Measurements from ENCODE around the gene SERP2.

SERP2 gene

DNA sequence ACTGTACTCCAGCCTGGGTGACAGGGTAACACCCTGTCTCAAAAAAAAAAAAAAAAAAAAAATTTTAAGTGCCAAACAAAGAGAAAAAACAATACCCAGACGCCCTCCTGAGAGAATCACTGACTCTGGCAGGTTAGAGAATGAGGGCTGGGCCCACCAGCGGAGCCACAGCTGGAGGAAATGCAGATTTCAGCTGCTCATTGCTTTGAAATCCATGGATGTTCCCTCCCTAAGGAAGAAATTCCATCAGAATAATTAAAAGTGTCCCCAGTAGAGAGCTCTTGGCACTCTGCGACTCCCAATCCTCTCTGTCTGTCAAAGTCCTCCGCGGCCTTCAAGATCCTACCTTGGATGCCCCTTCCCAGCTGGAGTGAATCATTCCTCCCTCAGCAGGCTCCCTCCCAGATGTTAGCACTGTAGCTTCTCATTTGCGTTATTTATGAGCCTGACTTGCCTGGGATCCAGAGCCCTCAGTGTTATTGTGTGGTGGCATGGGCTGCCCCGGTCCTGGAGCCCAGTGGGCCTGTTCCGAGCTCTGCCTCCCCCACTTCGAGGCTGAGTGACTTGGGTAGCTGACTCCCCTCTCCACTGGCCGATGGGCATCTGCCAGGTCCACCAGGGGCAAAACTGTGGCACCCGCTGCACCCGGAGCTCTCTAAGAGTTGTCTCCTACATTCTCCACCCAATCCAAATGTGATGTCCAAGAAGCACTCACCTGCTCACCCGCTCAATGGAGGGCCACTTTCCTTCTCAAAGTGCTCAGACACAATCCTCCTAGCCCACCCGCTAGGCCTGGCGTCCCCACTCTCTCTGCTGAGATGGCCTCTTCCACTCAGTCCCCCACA, 47.0 kb downstream of the SERP2 start:
- no peak overlapping the region for H3K9ac ChIP-seq (ENCODE audit: low read length)
- H3K27me3 ChIP-seq (ENCODE audit: control insufficient read depth, insufficient read depth, low read length) = no peaks in the 10 kb centered on the region
- no peaks in the 10 kb centered on the region for H3K36me3 ChIP-seq (ENCODE audit: control insufficient read depth, insufficient read depth, low read length)
- H3K9me3 ChIP-seq (ENCODE audit: control insufficient read depth, low read length) = no peaks in the 10 kb centered on the region
- no peak overlapping the region for H3K4me3 ChIP-seq (ENCODE audit: low read length)
- no peaks in the 10 kb centered on the region for H3K4me1 ChIP-seq (ENCODE audit: control insufficient read depth, insufficient read depth, low read length)

DNA sequence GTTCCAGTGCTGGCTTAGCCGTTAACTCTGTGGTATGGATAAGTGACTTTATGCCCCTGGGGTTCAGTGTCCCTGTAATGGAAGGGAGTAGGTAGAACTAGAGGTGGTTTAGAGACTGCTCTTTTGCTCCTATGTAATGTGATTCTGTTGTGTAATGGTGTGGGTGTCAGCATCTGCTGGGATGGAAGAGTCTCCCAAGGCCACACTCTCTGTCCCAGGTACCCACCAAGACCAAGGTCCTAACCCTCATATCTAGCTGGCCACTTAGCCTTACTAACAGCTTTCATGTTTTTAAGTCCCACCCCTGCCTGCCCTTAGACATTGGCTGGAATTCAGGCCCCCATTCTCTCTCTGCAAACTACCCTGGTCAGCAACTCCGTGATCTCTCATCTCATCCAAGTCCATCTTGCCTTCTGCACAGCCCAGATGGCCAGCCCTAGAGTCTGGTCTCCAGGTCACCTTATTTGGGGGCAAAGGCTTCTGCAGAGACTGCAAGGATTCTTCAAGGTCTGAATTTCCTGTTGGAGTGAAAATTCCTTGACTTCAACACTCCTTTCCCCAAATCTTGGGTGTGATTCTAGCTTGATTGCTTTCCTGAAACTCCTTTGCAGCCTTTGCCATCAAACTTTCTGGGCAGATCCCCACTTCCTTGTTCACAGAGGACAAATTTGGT, 48.4 kb downstream of the SERP2 start:
- Histone ChIP-seq H3K27me3 (ENCODE audit: control insufficient read depth, insufficient read depth, low read length) (no peaks in the 10 kb centered on the region), H3K9ac (ENCODE audit: low read length) (no peak overlapping the region), H3K4me3 (ENCODE audit: low read length) (no peak overlapping the region), H3K4me1 (ENCODE audit: control insufficient read depth, insufficient read depth, low read length) (no peaks in the 10 kb centered on the region), H3K9me3 (ENCODE audit: control insufficient read depth, low read length) (no peaks in the 10 kb centered on the region), H3K36me3 (ENCODE audit: control insufficient read depth, insufficient read depth, low read length) (no peaks in the 10 kb centered on the region)

DNA sequence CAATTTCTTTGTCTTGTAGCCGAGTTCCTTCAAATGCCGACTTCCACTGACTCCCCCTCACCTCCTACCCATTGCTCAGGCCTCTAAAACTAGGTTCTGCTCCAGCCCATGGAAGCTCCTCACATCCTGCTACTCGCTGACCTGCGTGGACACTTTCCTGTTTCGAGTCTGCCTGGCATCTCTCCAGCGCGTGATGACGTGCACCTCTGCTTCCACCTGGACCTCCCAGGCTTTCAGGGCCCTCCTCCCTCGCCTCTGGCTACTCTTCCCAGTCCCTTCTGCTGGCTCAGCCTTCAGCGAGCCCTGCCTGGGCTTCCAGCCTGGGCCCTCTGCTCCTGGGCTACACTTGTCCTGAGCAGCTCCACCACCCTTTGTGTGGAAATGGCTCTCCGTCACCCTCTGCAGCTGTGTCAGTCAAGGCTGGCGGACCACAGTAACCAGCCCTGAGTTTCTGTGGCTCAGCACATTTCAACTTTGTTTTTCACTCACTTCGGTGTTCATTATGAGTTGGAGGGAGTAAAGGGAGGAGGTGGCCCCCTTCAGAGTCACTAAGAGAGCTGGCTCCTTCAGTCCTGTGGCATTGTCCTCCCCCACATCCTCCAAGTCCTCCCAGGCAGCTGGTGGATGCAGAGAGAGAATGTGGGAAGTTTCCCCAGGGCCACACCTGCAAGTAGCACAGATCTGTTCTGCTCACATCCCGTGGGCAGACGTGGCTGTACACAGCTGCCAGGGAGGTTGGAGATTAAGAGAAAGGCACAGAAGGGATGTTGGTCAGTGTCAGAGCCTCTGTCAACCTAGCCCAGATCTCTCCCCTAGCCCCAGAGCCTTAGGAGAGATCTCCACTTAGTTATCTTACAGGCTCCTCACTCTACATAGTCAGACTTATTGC, 49.4 kb downstream of the SERP2 start:
- Histone ChIP-seq H3K36me3 (ENCODE audit: control insufficient read depth, insufficient read depth, low read length) (no peaks in the 10 kb centered on the region), H3K27me3 (ENCODE audit: control insufficient read depth, insufficient read depth, low read length) (no peaks in the 10 kb centered on the region), H3K9ac (ENCODE audit: low read length) (no peak overlapping the region), H3K4me3 (ENCODE audit: low read length) (no peak overlapping the region), H3K9me3 (ENCODE audit: control insufficient read depth, low read length) (no peaks in the 10 kb centered on the region), H3K4me1 (ENCODE audit: control insufficient read depth, insufficient read depth, low read length) (no peaks in the 10 kb centered on the region)

DNA sequence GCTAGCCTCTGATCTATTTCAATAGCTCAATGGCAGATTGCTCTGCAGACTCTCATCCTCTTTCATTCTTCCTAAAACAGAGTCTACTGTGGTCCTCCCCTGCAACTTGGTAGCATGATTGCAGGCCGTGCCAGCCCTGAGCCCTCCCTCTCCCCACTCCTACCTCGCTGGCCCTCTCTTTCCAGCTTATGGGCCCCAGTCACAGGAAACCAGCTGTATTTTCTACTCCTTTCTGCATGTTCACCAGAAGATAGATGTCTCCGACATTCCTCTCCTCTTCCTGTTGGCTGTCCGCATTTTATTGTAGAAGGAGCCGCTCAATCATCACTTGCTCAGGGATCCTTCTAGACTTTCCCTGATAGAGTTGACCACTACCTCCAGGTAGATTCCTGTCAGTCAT, 50.2 kb downstream of the SERP2 start:
- Histone ChIP-seq H3K9ac (ENCODE audit: low read length) (no peak overlapping the region), H3K9me3 (ENCODE audit: control insufficient read depth, low read length) (no peaks in the 10 kb centered on the region), H3K4me3 (ENCODE audit: low read length) (no peak overlapping the region), H3K36me3 (ENCODE audit: control insufficient read depth, insufficient read depth, low read length) (no peaks in the 10 kb centered on the region), H3K4me1 (ENCODE audit: control insufficient read depth, insufficient read depth, low read length) (no peaks in the 10 kb centered on the region), H3K27me3 (ENCODE audit: control insufficient read depth, insufficient read depth, low read length) (no peaks in the 10 kb centered on the region)

DNA sequence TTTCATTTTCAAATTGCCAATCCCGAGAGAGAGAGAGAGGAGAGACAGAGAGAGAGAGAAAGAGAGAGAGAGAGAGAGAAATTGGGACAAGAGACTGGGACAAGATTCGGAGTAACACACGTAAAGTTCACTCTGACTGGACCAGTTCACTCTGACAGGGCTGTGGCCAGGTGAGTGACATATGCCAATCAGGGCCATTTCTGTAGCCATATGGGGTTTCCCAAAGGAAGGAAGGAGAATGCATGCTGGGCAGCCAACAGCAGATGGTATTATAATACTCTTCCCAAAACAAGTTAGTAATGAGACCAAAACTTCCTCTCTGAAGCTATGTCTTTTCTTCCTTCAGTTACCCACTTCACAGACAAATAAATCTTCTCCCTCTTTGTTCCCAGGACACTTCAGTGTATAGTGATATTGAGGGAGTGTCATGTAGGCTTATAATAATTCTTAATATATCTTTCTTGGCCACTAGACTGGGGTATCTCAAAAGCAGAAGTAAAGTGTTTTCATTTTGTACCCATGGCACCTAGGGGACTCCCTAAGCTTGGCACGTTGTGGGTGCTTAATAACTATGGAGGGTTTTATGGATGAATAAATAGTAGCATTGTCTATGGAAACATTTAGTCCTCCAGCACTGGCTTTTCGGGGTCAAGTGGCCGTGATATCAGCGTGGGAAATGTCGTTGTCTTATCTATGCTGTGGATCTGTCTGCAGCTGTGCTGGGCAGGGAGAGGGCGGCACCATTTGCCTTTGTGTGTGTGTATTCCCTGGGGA, 51.6 kb downstream of the SERP2 start:
- Histone ChIP-seq H3K36me3 (ENCODE audit: control insufficient read depth, insufficient read depth, low read length) (no peaks in the 10 kb centered on the region), H3K27me3 (ENCODE audit: control insufficient read depth, insufficient read depth, low read length) (no peaks in the 10 kb centered on the region), H3K4me3 (ENCODE audit: low read length) (no peak overlapping the region), H3K9me3 (ENCODE audit: control insufficient read depth, low read length) (no peaks in the 10 kb centered on the region), H3K9ac (ENCODE audit: low read length) (no peak overlapping the region), H3K4me1 (ENCODE audit: control insufficient read depth, insufficient read depth, low read length) (no peaks in the 10 kb centered on the region)

DNA sequence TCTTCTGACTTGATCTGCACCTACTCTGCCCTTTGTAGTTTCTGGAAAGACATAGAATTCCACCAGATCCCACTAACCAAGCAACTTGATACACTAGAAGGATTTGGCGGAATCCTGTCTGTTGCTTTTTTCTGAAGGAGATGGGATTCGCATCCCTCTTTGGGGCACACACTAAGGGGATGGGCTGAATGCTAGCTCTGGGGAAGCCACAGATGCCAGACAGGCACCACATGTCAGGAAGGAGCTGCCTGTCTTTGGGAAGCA, 52.1 kb downstream of the SERP2 start:
- no peak overlapping the region for H3K4me3 ChIP-seq (ENCODE audit: low read length)
- H3K9me3 ChIP-seq (ENCODE audit: control insufficient read depth, low read length) = no peaks in the 10 kb centered on the region
- H3K9ac ChIP-seq (ENCODE audit: low read length) = no peak overlapping the region
- peaks cover under 1% of the 10 kb centered on the region for H3K4me1 ChIP-seq (ENCODE audit: control insufficient read depth, insufficient read depth, low read length)
- H3K27me3 ChIP-seq (ENCODE audit: control insufficient read depth, insufficient read depth, low read length) = no peaks in the 10 kb centered on the region
- no peaks in the 10 kb centered on the region for H3K36me3 ChIP-seq (ENCODE audit: control insufficient read depth, insufficient read depth, low read length)

DNA sequence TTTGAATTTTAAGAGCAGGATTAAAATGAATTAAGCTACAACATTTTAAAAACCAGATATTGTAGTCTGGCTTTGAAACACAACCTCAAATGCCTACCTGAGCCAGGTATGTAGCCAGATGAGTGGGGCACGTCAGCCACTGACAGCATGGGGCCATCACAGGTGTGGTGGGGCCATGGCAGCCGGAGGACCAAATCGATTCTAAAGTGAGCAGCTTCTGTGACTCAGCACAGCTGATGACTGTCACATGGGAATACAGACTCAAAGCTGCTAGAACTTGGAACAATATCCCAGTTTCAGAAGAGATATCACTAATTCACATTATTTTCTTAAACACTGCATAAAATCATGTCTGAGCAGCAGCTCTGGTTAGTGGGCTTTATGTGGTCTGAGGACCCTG, 52.8 kb downstream of the SERP2 start:
- H3K9ac ChIP-seq (ENCODE audit: low read length) = no peak overlapping the region
- H3K9me3 ChIP-seq (ENCODE audit: control insufficient read depth, low read length) = no peaks in the 10 kb centered on the region
- peaks cover 7% of the 10 kb centered on the region for H3K4me1 ChIP-seq (ENCODE audit: control insufficient read depth, insufficient read depth, low read length)
- H3K4me3 ChIP-seq (ENCODE audit: low read length) = no peak overlapping the region
- no peaks in the 10 kb centered on the region for H3K36me3 ChIP-seq (ENCODE audit: control insufficient read depth, insufficient read depth, low read length)
- H3K27me3 ChIP-seq (ENCODE audit: control insufficient read depth, insufficient read depth, low read length) = no peaks in the 10 kb centered on the region

DNA sequence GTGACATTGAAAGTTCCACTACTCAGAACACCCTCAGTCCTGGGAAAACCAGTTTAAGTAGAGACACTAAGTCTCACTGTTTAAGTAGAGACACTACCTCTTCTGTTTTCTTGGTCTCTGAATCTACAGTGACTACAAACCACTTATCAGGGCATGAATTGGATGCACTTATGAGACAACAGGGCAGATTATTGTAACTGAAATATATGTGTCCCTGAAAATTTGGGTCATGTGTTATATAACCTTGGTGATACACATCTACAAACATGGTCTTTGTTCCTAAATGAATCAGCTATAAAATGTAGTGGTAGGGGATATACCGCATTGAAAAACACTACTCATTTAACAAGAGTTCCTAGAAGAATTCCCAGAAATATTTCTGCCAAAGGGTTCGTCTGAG, 55.7 kb downstream of the SERP2 start:
- H3K36me3 ChIP-seq (ENCODE audit: control insufficient read depth, insufficient read depth, low read length) = peaks cover 7% of the 10 kb centered on the region
- no peaks in the 10 kb centered on the region for H3K27me3 ChIP-seq (ENCODE audit: control insufficient read depth, insufficient read depth, low read length)
- peaks cover 14% of the 10 kb centered on the region for H3K4me1 ChIP-seq (ENCODE audit: control insufficient read depth, insufficient read depth, low read length)
- no peak overlapping the region for H3K9ac ChIP-seq (ENCODE audit: low read length)
- H3K4me3 ChIP-seq (ENCODE audit: low read length) = no peak overlapping the region
- no peaks in the 10 kb centered on the region for H3K9me3 ChIP-seq (ENCODE audit: control insufficient read depth, low read length)

DNA sequence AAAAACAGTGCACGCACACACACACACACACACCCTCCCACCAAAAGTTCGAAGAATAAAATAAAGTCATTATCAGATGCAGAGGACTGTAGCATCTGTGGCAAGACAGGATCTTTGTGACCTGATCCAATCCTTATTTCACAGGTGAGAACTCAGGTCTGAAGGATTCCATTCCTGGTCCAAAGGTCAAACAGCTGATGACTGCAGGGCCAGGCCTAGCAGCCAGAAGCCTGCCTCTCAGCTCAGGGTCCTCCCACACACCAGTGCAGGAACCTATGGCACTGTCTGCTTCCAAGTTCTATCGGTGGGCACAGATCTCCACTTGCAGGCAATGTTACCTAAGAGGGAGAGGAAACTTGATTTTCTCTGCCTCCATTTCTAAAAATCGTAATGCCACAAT, 57.5 kb downstream of the SERP2 start:
- H3K4me1 ChIP-seq (ENCODE audit: control insufficient read depth, insufficient read depth, low read length) = peaks cover 14% of the 10 kb centered on the region
- H3K4me3 ChIP-seq (ENCODE audit: low read length) = no peak overlapping the region
- H3K36me3 ChIP-seq (ENCODE audit: control insufficient read depth, insufficient read depth, low read length) = peaks cover 11% of the 10 kb centered on the region
- H3K9me3 ChIP-seq (ENCODE audit: control insufficient read depth, low read length) = no peaks in the 10 kb centered on the region
- no peaks in the 10 kb centered on the region for H3K27me3 ChIP-seq (ENCODE audit: control insufficient read depth, insufficient read depth, low read length)
- peak overlapping the region; percentile 11 for H3K9ac ChIP-seq (ENCODE audit: low read length)

DNA sequence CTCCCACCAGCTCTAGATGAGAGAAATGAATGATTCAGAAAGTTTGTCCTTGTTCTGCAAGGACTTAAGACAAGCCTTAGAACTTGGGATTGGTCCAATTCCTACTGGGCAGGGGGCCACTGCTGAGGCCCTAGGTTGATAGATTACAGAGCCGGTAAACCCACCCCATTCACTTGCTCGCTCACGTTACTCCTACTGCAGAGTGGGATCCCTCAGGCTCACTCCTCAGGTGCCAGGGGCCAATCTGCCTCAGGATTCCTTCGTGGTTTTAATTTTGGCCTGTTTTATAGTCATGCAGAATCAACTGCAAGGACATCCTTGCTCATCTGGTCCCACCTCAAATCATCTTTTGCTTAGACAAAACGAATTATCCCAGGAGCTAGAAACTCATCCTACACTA, 59.0 kb downstream of the SERP2 start:
- Histone ChIP-seq H3K4me1 (ENCODE audit: control insufficient read depth, insufficient read depth, low read length) (peaks cover 17% of the 10 kb centered on the region), H3K4me3 (ENCODE audit: low read length) (no peak overlapping the region), H3K9me3 (ENCODE audit: control insufficient read depth, low read length) (no peaks in the 10 kb centered on the region), H3K36me3 (ENCODE audit: control insufficient read depth, insufficient read depth, low read length) (peaks cover 11% of the 10 kb centered on the region), H3K27me3 (ENCODE audit: control insufficient read depth, insufficient read depth, low read length) (no peaks in the 10 kb centered on the region), H3K9ac (ENCODE audit: low read length) (no peak overlapping the region)

DNA sequence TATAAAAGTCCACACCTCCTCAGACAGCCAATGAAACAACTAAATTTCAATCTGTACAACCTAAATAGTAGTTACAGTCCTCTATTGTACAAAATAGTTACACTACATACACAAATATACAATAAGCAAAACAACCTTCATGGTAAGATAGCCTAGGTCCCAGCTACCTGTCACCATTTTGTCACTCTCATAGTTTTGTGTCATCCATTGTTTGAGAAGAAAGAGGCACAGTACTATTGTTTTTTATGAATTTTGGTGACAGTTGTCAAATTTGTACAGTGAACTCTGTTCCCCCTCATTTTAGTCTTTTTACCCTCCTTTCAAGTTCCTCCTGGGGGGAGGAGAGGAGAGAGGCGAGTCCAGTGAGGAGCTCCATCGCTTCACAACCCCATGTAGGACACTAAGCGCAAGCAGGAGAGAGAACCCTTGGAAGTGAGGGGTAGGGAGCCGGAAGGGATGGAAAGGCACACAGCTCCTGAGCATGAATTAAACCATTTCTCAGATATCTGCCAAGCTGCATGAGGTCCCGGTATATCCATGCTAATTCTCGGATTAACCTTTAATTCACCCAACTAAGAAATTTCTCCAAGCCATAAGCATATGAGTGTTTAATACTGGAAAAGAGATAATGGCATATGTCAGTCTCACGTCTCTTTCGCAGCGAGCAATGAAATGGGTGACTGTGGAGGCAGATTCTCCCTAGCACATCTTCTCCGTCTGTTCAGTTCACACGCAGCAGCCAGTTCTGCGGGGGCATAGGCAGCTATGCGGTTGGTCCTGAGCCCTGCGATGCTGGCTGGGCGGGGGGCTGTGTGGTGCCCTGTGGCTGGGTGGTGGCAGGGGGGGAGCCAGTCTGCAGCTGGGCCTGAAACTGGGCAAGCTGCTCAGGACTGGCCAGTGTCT, 60.5 kb downstream of the SERP2 start:
- peak overlapping the region; percentile 12 for H3K4me3 ChIP-seq (ENCODE audit: low read length)
- H3K9me3 ChIP-seq (ENCODE audit: control insufficient read depth, low read length) = no peaks in the 10 kb centered on the region
- H3K4me1 ChIP-seq (ENCODE audit: control insufficient read depth, insufficient read depth, low read length) = peaks cover 20% of the 10 kb centered on the region
- peak overlapping the region; percentile 99 for H3K9ac ChIP-seq (ENCODE audit: low read length)
- no peaks in the 10 kb centered on the region for H3K27me3 ChIP-seq (ENCODE audit: control insufficient read depth, insufficient read depth, low read length)
- peaks cover 11% of the 10 kb centered on the region for H3K36me3 ChIP-seq (ENCODE audit: control insufficient read depth, insufficient read depth, low read length)

All from mucosa of stomach (tissue), 1 donor.